SU-DHL-6 (cell line): ENCODE measurements around the gene SWSAP1.

Experiments
- H2AFZ ChIP-seq: fragments of 200-600 bp; sonication (generic); 2 replicates; pipeline ENCODE4 v1.6.1; 2014; ENCODE audit warnings: low read depth, mild to moderate bottlenecking, moderate library complexity, mixed read lengths, antibody characterized with exemption, low read length; ENCODE audit not compliant: severe bottlenecking
- H3F3A ChIP-seq: fragments of 200-600 bp; shearing (Covaris generic); 2 replicates; pipeline ENCODE4 v1.6.0; 2016; ENCODE audit warnings: antibody characterized with exemption, mild to moderate bottlenecking; ENCODE audit not compliant: insufficient read depth
- H3K27ac ChIP-seq: fragments of 200-600 bp; sonication (generic); 2 replicates; pipeline ENCODE4 v1.5.1; 2016; ENCODE audit warnings: low read depth, mild to moderate bottlenecking, low read length, moderate library complexity, mixed read lengths
- H3K27me3 ChIP-seq: fragments of 200-600 bp; sonication (generic), shearing (Covaris generic); 2 replicates; pipeline ENCODE4 v1.6.0; 2014; ENCODE audit warnings: mild to moderate bottlenecking, low read length
- H3K36me3 ChIP-seq: fragments of 200-600 bp; sonication (generic); 2 replicates; pipeline ENCODE4 v1.6.1; 2014; ENCODE audit warnings: mild to moderate bottlenecking, low read length, mixed read lengths
- H3K4me2 ChIP-seq: fragments of 300-600, 200-600 bp; shearing (Covaris generic), sonication (generic); 2 replicates; pipeline ENCODE4 v1.6.0; 2014; ENCODE audit warnings: low read length, low read depth, mild to moderate bottlenecking; ENCODE audit not compliant: poor library complexity, severe bottlenecking
- H3K4me3 ChIP-seq: fragments of 200-600 bp; sonication (generic); 2 replicates; pipeline ENCODE4 v1.5.1; 2014; ENCODE audit warnings: antibody characterized with exemption, low read length, mild to moderate bottlenecking, mixed read lengths; ENCODE audit not compliant: insufficient read depth, poor library complexity, severe bottlenecking
- H3K79me2 ChIP-seq: fragments of 200-600 bp; sonication (generic); 2 replicates; pipeline ENCODE4 v1.6.1; 2014; ENCODE audit warnings: mild to moderate bottlenecking, low read length, moderate library complexity; ENCODE audit not compliant: insufficient read depth
- H3K9ac ChIP-seq: fragments of 200-600 bp; sonication (generic); 2 replicates; pipeline ENCODE4 v1.7.0; 2014; ENCODE audit warnings: mild to moderate bottlenecking, low read length
- H3K9me2 ChIP-seq: fragments of 200-600 bp; sonication (generic); replicated peaks from 2 replicates; pipeline ENCODE4 v1.6.1; 2014; ENCODE audit warnings: low read length; ENCODE audit not compliant: insufficient read depth
- H3K9me3 ChIP-seq: fragments of 200-600 bp; sonication (generic); 2 replicates; pipeline ENCODE4 v1.6.1; 2014; ENCODE audit warnings: low read length, mixed read lengths; ENCODE audit not compliant: insufficient read depth
- H4K20me1 ChIP-seq: fragments of 200-600 bp; sonication (generic); 2 replicates; pipeline ENCODE4 v1.6.1; 2014; ENCODE audit warnings: low read depth, mild to moderate bottlenecking, antibody characterized with exemption, low read length, moderate library complexity, mixed read lengths
- CTCF ChIP-seq: fragments of 200-600 bp; sonication (generic); IDR thresholded peaks from one replicate; pipeline ENCODE4 v1.5.1; 2017; ENCODE audit warnings: antibody characterized with exemption, mild to moderate bottlenecking, low read length, moderate library complexity; ENCODE audit not compliant: insufficient read depth, poor library complexity, severe bottlenecking
- EZH2phosphoT487 ChIP-seq: fragments of 200-600 bp; sonication (generic), shearing (Covaris generic); conservative IDR thresholded peaks from 2 replicates; pipeline ENCODE4 v1.6.1; 2018; ENCODE audit warnings: mild to moderate bottlenecking, antibody characterized with exemption, low read length, moderate library complexity, mixed read lengths

The SWSAP1 gene

GRCh38 chr19:11418094-11418548, 43.7 kb downstream of the SWSAP1 start:
- H3F3A ChIP-seq: no peaks in the 10 kb centered on the region
- no peaks in the 10 kb centered on the region for H3K27me3 ChIP-seq
- H3K79me2 ChIP-seq: no peaks in the 10 kb centered on the region
- no peaks in the 10 kb centered on the region for H4K20me1 ChIP-seq
- no peaks in the 10 kb centered on the region for H3K36me3 ChIP-seq
- no peak for TF ChIP-seq EZH2phosphoT487
- no peak for TF ChIP-seq CTCF
- H3K4me2 ChIP-seq: no peak overlapping the region
- H3K9me2 ChIP-seq: no peaks in the 10 kb centered on the region
- H3K9ac ChIP-seq: no peak overlapping the region
- H3K4me3 ChIP-seq: no peak overlapping the region
- no peak overlapping the region for H2AFZ ChIP-seq
- H3K9me3 ChIP-seq: no peaks in the 10 kb centered on the region
- no peak overlapping the region for H3K27ac ChIP-seq

GRCh38 chr19:11418549-11419506, 44.4 kb downstream of the SWSAP1 start, which contains the start of gene RGL3:
Gene RGL3, minus strand, starts transcription at chr19:11419314. Its CDS starts 36 bp downstream, at chr19:11419278.
- Histone ChIP-seq H3K9me3 (no peaks in the 10 kb centered on the region), H3K27ac (no peak within 1 kb of the TSS), H3K27me3 (no peaks in the 10 kb centered on the region), H3K4me3 (no peak within 1 kb of the TSS), H3F3A (no peaks in the 10 kb centered on the region), H3K9me2 (no peaks in the 10 kb centered on the region), H3K4me2 (no peak within 1 kb of the TSS), H4K20me1 (no peaks in the 10 kb centered on the region), H3K79me2 (no peaks in the 10 kb centered on the region), H3K36me3 (no peaks in the 10 kb centered on the region), H3K9ac (no peak within 1 kb of the TSS), H2AFZ (no peak within 1 kb of the TSS)
- no peak for TF ChIP-seq CTCF
- TF ChIP-seq EZH2phosphoT487: no peak

GRCh38 chr19:11420429-11421370, 46.2 kb downstream of the SWSAP1 start:
- Histone ChIP-seq H4K20me1 (no peaks in the 10 kb centered on the region), H2AFZ (no peak overlapping the region), H3K36me3 (no peaks in the 10 kb centered on the region), H3K4me3 (no peak overlapping the region), H3K9me3 (no peaks in the 10 kb centered on the region), H3K27me3 (no peaks in the 10 kb centered on the region), H3K4me2 (no peak overlapping the region), H3K9ac (no peak overlapping the region), H3K79me2 (no peaks in the 10 kb centered on the region), H3K27ac (no peak overlapping the region), H3K9me2 (no peaks in the 10 kb centered on the region), H3F3A (peaks cover 4% of the 10 kb centered on the region; the same call in 1 of the 2 replicates)
- TF ChIP-seq EZH2phosphoT487: no peak
- no peak for TF ChIP-seq CTCF
